DND-41 (cell line): ENCODE measurements around the gene GADL1.

Experiments
- CTCF ChIP-seq: IDR thresholded peaks from 2 replicates; pipeline ENCODE4 v1.5.1; 2012; ENCODE audit warnings: borderline replicate concordance, low read length, moderate library complexity, mild to moderate bottlenecking; ENCODE audit not compliant: poor library complexity, severe bottlenecking; ENCODE audit errors: extremely low read depth
- EZH2 ChIP-seq: IDR thresholded peaks from 3 replicates; pipeline ENCODE4 v1.6.1; 2012; ENCODE audit warnings: borderline replicate concordance, low read depth, mild to moderate bottlenecking, moderate library complexity, low read length, inconsistent platforms; ENCODE audit not compliant: severe bottlenecking

- TF ChIP-seq CTCF = no peak
- TF ChIP-seq EZH2 = no peak
Measured at GRCh38 chr3:30698549-30698948, 195.9 kb downstream of the GADL1 start.
